NCI-H1694 treated with DMSO at 0.1 percent for 48 hours (cell line): ENCODE results near the gene METAP1.
"Not testable (repeated sequence)": the region's sequence is repeated elsewhere in the genome, so short reads cannot be mapped to it uniquely, and the experiment has no call there.

Source experiments
- DNase-seq: peaks from one replicate; lab custom pipeline; 2025; lab: John Stamatoyannopoulos, UW

The METAP1 gene

GRCh38 chr4:98997166-98997565 lies 1.6 kb downstream of the METAP1 start:
- DNase-seq, result no peak

- no peak for DNase-seq
These were observed 3.0 kb downstream of the METAP1 start for GRCh38 chr4:98998551-98998950.

GRCh38 chr4:99002279-99002678 lies 6.8 kb downstream of the METAP1 start:
- no peak for DNase-seq

- no peak for DNase-seq
These were observed 12.5 kb downstream of the METAP1 start for GRCh38 chr4:99008051-99008450.

GRCh38 chr4:99011910-99012309 lies 16.4 kb downstream of the METAP1 start:
- no peak for DNase-seq

- no peak for DNase-seq
These were observed 17.9 kb downstream of the METAP1 start for GRCh38 chr4:99013402-99013843.

- no peak for DNase-seq
These were observed 18.5 kb downstream of the METAP1 start for GRCh38 chr4:99013884-99014523.

GRCh38 chr4:99021386-99021785 lies 25.9 kb downstream of the METAP1 start:
- DNase-seq, result no peak

GRCh38 chr4:99022566-99022965 lies 27.0 kb downstream of the METAP1 start:
- DNase-seq, result no peak

GRCh38 chr4:99023800-99024251 lies 28.3 kb downstream of the METAP1 start:
- not testable (repeated sequence) for DNase-seq

GRCh38 chr4:99024481-99025275 lies 29.2 kb downstream of the METAP1 start:
- DNase-seq, result no peak

- DNase-seq, result no peak
These were observed 30.0 kb downstream of the METAP1 start for GRCh38 chr4:99025506-99025905.

GRCh38 chr4:99027304-99027703 lies 31.8 kb downstream of the METAP1 start:
- DNase-seq, result no peak

- no peak for DNase-seq
These were observed 32.7 kb downstream of the METAP1 start for GRCh38 chr4:99028187-99028586.

GRCh38 chr4:99029018-99029735 lies 33.7 kb downstream of the METAP1 start:
- DNase-seq, result no peak

GRCh38 chr4:99029852-99030251 lies 34.3 kb downstream of the METAP1 start:
- no peak for DNase-seq

- DNase-seq, result no peak
These were observed 38.4 kb downstream of the METAP1 start for GRCh38 chr4:99033956-99034355.

GRCh38 chr4:99038213-99038612 lies 42.7 kb downstream of the METAP1 start:
- no peak for DNase-seq

GRCh38 chr4:99043346-99043745 lies 47.8 kb downstream of the METAP1 start:
- DNase-seq, result no peak

- DNase-seq, result no peak
These were observed 52.2 kb downstream of the METAP1 start for GRCh38 chr4:99047710-99048109.

- DNase-seq, result no peak
These were observed 57.4 kb downstream of the METAP1 start for GRCh38 chr4:99052902-99053301.

GRCh38 chr4:99054428-99054994 lies 59.0 kb downstream of the METAP1 start:
- DNase-seq, result no peak
